NB4 (cell line): ENCODE results near the gene SECISBP2L.

Experiments used
- MYC ChIP-seq: IDR thresholded peaks from 2 replicates; pipeline ENCODE4 v1.6.1; 2011; ENCODE audit warnings: low read depth, low read length
- TF ChIP-seq, protein P1 (sequence below): IDR thresholded peaks from 2 replicates; pipeline ENCODE4 v1.6.1; 2011; ENCODE audit warnings: low read depth, low read length
- TF ChIP-seq, protein P2 (sequence below): IDR thresholded peaks from one replicate; pipeline ENCODE4 v1.5.1; 2012; ENCODE audit warnings: low read depth, low read length

DNA sequence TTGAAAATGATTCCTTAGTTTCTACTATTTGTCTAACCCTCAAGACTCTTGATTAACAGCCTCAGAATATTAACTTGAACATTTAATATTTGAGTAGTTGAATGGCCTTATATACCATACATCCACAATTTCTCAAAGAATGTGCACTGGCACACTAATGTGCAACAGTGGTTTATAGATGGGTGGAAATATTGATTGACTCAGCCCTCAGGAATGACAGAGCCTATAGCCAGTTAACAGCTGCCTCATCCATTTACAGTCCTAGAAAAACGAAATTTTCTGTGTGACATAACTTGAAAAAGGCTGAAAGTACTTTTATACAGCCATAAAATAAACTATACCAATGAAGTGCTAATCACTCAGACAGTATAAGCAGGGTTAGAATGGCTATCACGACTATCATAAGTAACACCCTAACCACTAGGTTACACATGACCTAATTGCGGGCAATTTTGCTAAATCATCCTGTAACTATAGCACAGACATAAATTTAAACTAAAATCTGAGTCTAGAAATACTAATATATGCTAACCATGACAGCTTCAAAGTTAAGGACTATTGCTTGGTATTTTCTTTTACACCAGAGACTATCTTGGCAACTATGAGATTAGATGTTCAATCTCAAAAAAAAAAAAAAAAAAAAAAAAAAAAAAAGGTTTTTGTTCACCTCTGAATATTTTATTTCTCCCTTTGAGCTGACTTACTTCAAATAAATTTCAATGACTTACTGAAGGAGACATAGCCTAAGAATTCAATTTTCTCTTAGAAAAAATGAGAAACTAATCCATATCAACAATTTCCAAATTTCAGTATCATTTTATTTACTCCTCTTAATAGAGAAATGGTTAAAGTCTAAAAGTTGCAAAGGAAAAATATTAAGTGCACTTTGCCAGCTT lies 9.3 kb downstream of the SECISBP2L start:
- no peak for TF ChIP-seq MYC
- TF ChIP-seq, protein P1, sequence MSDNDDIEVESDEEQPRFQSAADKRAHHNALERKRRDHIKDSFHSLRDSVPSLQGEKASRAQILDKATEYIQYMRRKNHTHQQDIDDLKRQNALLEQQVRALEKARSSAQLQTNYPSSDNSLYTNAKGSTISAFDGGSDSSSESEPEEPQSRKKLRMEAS = no peak
- TF ChIP-seq, protein P2, sequence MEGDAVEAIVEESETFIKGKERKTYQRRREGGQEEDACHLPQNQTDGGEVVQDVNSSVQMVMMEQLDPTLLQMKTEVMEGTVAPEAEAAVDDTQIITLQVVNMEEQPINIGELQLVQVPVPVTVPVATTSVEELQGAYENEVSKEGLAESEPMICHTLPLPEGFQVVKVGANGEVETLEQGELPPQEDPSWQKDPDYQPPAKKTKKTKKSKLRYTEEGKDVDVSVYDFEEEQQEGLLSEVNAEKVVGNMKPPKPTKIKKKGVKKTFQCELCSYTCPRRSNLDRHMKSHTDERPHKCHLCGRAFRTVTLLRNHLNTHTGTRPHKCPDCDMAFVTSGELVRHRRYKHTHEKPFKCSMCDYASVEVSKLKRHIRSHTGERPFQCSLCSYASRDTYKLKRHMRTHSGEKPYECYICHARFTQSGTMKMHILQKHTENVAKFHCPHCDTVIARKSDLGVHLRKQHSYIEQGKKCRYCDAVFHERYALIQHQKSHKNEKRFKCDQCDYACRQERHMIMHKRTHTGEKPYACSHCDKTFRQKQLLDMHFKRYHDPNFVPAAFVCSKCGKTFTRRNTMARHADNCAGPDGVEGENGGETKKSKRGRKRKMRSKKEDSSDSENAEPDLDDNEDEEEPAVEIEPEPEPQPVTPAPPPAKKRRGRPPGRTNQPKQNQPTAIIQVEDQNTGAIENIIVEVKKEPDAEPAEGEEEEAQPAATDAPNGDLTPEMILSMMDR = no peak
